ENCODE data around the gene C10orf90.

Gene C10orf90

GRCh38 chr10:126674741-126675515 lies 4.4 kb upstream of the C10orf90 start:
- DNase-seq (ENCODE audit: low read depth in 2 of 2), result no peak

GRCh38 chr10:126673565-126673964 lies 3.1 kb upstream of the C10orf90 start:
- no peak for DNase-seq (ENCODE audit: low read depth in 2 of 2)

DNA sequence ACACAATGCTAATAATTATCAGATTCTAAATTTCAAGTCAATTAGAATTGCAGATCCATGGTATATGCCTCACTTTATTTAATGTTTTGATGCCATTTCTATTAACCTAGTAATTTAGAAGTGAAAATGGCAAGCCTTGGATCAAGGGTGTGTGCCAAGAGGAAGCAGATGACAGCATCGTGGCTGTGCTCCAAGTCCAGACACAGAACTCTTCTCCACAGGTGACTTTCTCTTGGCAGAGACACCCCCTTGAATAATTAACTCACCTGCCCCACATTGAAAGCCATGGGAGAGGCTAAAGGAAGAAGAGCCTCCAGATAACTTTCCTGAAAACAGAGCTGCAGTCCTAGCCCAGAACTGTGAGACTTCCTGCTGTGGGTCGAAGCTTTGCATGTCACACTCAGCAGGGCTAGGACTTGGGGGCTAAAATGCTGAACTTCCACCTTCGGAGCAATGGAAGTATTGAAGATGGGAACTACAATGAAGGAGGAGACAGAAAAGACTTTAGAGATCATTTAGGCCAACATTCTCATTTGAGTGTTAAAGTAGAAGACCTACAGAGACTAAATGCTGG lies 996 bp upstream of the C10orf90 start:
- no peak for DNase-seq (ENCODE audit: low read depth in 2 of 2)

GRCh38 chr10:126670895-126671261 lies 385 bp upstream of the C10orf90 start:
- DNase-seq (ENCODE audit: low read depth in 2 of 2), result no peak

GRCh38 chr10:126669168-126669567 lies 1.3 kb downstream of the C10orf90 start:
- no peak for DNase-seq (ENCODE audit: low read depth in 2 of 2)

DNA sequence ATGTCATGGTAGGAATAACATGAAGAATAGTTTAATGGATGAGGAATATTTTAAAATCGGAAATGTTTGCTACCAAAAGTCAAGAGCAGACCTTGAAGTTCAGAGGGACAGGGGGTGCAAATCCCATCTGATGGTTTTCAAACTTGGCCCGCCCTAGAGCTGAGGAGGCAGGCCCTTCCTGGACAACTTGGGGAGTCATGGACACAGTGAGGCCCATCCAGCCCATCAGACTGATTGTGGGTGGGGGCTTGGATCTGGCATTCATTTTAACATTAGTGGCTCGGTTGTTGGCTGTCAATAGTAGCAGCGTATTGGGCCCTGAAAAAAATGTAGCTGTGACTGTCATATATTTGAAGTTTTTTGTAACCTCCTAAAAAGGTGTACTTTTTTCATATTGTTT lies 2.0 kb downstream of the C10orf90 start:
- no peak for DNase-seq (ENCODE audit: low read depth in 2 of 2)

DNA sequence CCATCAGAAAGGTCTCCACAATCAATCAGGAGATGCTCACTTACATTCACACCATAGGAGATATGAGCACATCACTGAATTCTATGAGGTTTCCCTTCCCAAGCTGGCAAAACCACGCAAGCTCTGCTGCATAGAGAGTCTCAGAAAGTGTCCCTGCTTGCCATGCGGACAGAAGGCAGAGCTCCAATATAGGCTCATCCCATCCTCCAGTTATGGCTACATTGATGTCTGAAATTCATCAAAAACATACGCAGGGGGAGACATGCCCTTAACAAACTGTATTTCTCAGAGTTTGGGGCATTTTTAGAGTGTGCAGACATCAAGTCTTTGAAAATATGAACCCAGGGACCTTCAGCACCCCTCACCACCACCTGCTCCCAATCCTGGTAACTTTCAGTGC lies 2.9 kb downstream of the C10orf90 start:
- DNase-seq (ENCODE audit: low read depth in 2 of 2), result no peak

- no peak for DNase-seq (ENCODE audit: low read depth in 2 of 2)
Measured at GRCh38 chr10:126665207-126665606, 5.3 kb downstream of the C10orf90 start.

DNA sequence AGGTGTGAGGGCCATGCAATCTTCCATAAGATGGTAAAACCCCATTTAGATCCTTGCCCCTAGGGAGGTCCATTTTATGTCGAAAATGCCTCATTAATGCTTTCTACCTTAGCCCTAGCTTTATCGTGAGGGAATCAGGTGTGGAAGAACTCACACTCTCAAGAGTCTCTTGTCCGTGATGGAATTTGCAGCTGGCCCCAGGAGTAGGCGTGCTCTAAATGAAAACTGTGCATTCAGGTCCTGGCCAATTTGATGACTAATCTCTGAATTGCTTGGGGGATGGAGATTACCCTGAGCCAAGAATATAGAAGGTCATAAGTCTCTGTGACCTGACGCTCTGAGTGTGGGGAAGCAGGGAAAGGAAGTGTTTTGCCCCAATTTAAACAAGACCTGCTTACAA lies 6.6 kb downstream of the C10orf90 start:
- DNase-seq (ENCODE audit: low read depth in 2 of 2), result no peak

DNA sequence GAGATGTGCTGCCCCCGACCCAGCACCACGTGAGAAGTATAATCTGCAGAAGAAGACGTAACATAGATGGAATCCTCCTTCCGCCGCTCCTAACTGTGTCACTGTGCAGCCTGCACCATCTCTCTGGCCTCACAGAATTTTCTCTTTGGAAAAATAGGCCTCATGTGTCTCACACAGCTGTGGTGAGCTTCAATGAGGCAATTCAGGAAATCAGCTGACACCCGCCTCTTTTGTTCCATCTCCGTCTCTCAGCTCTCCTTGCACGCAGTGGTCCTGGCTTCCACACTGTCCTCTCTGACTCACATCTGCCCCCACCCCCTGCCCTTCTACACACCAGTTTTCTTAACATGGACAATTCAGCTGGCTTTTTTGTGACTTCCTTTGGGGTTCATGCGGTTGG lies 7.2 kb downstream of the C10orf90 start:
- DNase-seq (ENCODE audit: low read depth in 2 of 2), result peak in 1 of 2 experiments; percentile 6

DNA sequence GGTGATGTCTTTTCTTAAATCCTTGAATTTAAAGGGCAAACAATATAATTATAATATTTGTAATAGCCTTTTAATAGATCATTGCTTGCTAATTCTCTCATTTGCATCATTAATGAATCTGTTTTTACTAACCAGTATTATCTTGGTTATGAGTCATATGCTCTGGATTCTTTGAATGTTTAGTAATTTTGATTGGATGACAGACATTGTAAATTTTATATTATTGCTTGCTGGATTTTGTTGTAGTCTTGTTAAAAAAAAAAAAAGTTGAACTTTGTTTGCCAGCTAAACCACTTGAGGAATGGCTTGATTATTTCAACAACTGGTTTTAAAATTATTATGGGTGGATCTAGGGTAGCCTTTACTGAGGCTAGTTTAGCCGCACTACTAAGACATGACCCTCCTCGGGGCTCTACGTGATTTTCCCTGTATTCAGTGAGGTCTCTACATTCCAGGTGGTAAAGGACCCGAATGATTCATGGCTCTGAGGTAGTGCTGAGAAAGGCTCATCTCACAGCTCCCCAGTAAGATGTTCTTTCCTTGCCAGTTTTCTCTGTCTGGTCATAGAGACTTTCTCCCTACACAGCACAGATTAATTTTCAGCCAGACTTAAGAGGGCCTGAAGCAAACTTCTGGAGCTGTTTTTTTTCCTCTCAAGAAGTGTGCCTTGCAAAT lies 8.5 kb downstream of the C10orf90 start:
- DNase-seq (ENCODE audit: low read depth in 2 of 2), result no peak

DNA sequence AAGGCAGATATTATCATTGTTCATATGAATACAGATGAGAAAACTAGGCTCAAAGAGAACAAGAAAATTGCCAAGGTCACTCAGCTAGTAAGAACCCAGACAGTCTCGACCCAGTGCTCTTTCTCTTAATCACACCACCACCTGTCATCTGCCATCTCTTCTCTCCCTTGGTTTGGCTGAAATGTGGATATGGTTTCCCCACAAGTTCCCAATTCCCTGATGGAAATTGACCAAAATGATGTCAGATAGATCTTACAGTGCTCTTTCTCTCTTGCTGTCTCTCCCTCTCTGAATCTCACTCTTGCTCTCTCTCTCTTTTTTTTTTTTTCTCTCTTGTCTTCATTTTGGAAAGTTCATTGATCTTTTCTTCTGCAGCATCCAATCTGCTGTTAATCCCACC lies 9.1 kb downstream of the C10orf90 start:
- no peak for DNase-seq (ENCODE audit: low read depth in 2 of 2)

GRCh38 chr10:126659750-126660149 lies 10.7 kb downstream of the C10orf90 start:
- DNase-seq (ENCODE audit: low read depth in 2 of 2), result no peak

- DNase-seq (ENCODE audit: low read depth in 2 of 2), result no peak
Measured at GRCh38 chr10:126658928-126659327, 11.6 kb downstream of the C10orf90 start.

DNA sequence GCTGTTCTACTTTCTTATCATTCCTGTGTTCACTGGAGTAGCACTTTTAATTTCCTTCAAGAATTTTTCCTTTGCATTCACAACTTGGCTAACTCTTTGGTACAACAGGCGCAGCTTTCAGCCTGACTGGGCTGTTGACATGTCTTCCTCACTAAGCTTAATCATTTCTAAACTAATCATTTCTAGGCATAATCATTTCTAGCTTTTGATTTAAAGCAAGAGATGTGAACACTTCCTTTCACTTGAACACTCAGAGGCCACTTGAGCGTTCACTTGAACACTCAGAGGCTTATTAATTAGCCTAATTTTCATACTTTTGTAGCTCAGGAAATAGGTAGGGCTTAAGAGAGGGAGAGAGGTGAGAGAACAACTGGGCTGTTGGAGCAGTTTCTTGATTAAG lies 15.9 kb downstream of the C10orf90 start:
- no peak for DNase-seq (ENCODE audit: low read depth in 2 of 2)

GRCh38 chr10:126651467-126651866 lies 19.0 kb downstream of the C10orf90 start:
- no peak for DNase-seq (ENCODE audit: low read depth in 2 of 2)

DNA sequence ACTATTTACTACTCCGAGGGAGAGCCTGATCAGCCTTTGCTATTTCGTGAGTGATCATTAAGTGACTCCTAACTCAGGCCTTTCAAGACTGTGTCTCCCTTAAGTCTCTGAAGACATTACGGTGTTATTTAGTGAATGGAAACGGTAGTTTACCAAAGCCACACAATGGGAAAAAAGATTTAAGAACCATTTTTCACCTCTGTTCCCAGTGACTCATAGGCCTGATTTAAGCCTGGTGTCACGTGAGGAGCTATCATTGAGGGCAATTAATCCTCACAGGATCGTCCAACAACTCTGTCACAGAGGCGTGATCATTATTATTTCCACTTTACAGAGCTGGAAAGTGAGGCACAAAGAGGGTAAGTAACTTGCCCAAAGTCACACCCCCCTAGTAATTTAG lies 20.3 kb downstream of the C10orf90 start:
- DNase-seq (ENCODE audit: low read depth in 2 of 2), result no peak

GRCh38 chr10:126647116-126647515 lies 23.4 kb downstream of the C10orf90 start:
- no peak for DNase-seq (ENCODE audit: low read depth in 2 of 2)

DNA sequence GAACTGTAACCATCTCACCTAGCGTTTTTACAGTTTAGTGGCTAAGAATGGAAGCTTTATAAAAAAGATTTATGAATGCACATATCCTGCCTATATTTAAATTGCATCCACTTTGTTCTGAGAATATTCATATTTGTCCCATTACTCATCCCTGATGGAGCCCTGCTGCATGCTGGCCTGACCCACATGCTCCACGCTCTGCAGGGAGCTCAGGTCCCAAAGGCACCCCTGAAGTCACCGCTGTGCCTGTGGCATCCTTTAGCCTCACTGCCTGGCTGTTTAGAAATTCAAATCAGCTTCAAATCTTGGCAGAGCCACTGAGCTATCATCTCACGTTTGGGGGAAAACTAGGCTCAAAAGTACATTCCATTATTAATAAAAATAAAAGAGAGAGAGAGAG lies 24.4 kb downstream of the C10orf90 start:
- no peak for DNase-seq (ENCODE audit: low read depth in 2 of 2)

DNA sequence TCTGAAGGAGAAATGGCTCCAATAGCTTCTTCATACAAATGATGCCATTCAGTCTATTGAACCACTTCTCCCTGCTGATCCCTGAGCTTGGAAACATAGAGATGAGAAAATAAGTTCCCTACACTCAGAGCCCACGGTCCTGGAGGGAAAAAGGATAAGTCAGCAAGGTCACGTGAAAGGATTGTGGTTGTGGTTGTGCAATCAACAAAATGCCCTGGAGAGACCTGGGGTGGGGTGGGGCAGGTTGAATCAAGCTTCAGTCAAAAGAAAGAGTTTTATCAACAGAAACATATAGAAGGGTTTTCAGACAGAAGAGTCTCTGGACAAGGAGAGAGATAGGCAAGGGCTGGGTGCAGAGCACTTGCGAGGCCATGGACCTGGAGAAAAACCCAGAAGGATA lies 30.1 kb downstream of the C10orf90 start:
- DNase-seq (ENCODE audit: low read depth in 2 of 2), result no peak

DNA sequence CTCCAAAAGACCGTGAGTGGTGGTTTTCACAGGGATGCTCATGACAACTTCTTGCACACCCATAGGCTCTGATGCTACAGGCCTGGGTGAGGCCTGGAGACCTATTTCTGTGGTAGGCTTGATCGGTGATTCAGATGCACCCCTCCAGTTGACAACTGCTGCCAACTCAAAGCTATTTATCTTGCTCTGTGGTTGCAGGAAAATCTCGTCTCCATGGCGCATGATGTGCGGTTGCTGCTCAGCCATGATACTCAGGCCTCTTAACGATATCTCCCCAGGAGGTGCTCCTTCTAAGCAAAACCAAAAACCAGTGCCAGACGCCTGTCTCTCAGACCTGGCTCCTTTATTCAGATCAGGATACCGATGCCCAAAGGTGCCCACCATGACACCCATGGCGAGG lies 31.4 kb downstream of the C10orf90 start:
- DNase-seq (ENCODE audit: low read depth in 2 of 2), result no peak

DNA sequence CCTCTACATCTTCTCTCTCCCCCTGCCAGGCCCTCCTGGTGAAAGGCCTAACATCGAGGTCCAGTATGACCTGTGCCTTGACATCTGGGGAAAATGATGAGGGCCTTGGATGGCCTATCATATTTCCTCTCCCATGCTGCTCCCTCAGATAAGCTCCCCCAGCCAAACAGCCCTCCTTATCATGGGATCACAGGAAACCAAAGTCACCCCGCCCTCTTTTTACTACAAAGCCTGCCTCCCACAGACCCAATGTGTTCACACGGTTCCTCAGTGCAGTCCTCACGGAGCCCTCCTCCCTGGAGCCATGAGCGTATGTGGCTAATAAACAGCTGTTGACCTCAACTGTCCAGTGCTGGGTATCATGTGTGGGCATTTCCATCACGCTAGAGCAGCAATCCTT lies 32.0 kb downstream of the C10orf90 start:
- DNase-seq (ENCODE audit: low read depth in 2 of 2), result no peak

DNA sequence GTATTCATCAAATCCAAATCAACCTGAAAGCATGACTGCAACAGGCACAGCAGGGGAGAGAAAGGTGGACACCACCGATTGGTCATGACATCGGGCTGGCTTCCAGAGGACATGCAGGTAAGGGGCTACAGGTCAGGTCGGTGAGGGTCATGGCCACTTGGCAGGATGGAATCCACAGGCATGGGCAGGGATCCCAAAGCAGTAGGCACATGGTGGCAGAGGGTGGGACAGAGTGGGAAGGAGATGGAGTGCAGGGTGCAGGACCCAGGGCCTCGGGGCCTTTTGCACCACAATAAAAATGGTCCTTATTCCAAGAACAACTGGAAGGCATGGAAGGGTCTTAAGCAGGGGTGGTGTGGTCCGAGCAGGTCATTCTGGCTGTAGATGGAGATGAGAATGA lies 33.0 kb downstream of the C10orf90 start:
- DNase-seq (ENCODE audit: low read depth in 2 of 2), result no peak
